ENCODE measurements around the gene PCDH15. TPM values are rescaled to one million over a fixed set of nuclear protein-coding genes. Genes with fewer than 3 reads are reported as not detected.

Gene PCDH15
- total RNA-seq, 1 donor from 2014 or later = 21.7 TPM

DNA sequence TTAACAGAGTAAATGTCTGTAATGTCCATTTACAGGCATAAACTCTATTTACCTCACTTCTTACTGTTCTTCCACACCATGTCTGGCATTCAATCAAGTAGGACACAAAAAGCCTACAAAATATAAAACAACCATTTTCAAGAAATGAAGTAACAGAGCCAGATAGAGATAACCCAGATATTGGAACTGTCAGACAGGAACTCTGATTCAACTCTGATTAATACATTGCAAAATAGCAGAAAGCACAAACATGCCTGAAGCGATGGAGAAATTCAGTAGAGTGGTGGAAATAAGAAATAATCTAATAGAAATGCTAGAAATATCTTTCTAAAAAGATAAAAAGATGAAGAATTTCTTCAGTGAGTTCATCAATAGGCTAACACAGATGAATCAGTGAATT is 964.4 kb downstream of the PCDH15 start:
- Mint-ChIP-seq H3K27me3 (ENCODE audit: low read depth) (no peaks in the 10 kb centered on the region), H3K27ac (ENCODE audit: unreplicated experiment) (no peak overlapping the region), H3K4me1 (no peaks in the 10 kb centered on the region), H3K9me3 (no peaks in the 10 kb centered on the region), H3K36me3 (ENCODE audit: low read depth) (no peaks in the 10 kb centered on the region), H3K4me3 (no peak overlapping the region)
- TF ChIP-seq, protein P1, sequence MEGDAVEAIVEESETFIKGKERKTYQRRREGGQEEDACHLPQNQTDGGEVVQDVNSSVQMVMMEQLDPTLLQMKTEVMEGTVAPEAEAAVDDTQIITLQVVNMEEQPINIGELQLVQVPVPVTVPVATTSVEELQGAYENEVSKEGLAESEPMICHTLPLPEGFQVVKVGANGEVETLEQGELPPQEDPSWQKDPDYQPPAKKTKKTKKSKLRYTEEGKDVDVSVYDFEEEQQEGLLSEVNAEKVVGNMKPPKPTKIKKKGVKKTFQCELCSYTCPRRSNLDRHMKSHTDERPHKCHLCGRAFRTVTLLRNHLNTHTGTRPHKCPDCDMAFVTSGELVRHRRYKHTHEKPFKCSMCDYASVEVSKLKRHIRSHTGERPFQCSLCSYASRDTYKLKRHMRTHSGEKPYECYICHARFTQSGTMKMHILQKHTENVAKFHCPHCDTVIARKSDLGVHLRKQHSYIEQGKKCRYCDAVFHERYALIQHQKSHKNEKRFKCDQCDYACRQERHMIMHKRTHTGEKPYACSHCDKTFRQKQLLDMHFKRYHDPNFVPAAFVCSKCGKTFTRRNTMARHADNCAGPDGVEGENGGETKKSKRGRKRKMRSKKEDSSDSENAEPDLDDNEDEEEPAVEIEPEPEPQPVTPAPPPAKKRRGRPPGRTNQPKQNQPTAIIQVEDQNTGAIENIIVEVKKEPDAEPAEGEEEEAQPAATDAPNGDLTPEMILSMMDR (conservative IDR thresholded peaks at IDR 0.05) = no peak
- no peak for DNase-seq (ENCODE audit: low read depth, low spot score)

DNA sequence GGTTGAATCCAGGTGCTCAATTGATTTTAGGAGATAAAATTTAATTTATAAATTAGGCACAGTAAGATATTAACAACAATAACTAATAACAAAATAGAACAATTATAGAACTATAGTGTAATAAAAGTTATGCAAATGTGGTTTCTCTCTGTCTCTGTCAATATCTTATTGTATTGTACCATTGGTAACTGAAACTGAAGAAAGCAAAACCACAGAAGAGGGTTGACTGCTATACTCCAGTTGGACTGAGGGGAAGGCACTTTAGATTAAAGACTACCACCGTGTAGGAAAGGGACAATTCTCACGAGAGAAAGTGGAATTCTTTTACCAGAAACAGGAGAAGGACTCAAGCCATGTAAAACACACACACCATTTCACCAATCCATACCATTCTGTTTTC is 967.1 kb downstream of the PCDH15 start:
- no peaks in the 10 kb centered on the region for H3K9me3 Mint-ChIP-seq
- H3K36me3 Mint-ChIP-seq (ENCODE audit: low read depth) = no peaks in the 10 kb centered on the region
- H3K4me3 Mint-ChIP-seq = no peak overlapping the region
- no peaks in the 10 kb centered on the region for H3K4me1 Mint-ChIP-seq
- no peaks in the 10 kb centered on the region for H3K27me3 Mint-ChIP-seq (ENCODE audit: low read depth)
- H3K27ac Mint-ChIP-seq (ENCODE audit: unreplicated experiment) = no peak overlapping the region
- TF ChIP-seq, protein P1 (conservative IDR thresholded peaks at IDR 0.05) = no peak
- DNase-seq (ENCODE audit: low read depth, low spot score) = no peak

DNA sequence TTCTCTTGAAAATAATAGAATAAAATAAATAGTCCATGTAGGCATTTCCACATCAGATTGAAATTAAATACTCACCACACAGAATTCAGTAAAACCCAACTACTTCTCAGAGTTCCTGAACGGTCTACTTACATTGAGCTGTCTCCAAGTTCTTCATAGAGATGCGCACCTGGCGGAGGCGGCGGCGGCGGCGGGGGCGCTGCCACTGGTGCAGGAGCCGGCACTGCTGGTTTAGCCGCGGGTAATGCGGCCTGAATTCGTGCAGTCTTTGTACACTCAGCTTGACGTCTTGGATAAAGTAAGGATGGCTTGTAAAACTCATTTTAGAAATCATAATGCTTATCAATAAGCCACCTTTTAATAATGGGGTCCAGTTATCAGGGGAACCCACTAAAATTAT is 973.8 kb downstream of the PCDH15 start:
- DNase-seq (ENCODE audit: low read depth, low spot score) = no peak
- Mint-ChIP-seq H3K27me3 (ENCODE audit: low read depth) (no peaks in the 10 kb centered on the region), H3K27ac (ENCODE audit: unreplicated experiment) (no peak overlapping the region), H3K36me3 (ENCODE audit: low read depth) (peaks cover 3% of the 10 kb centered on the region), H3K4me3 (no peak overlapping the region), H3K4me1 (no peaks in the 10 kb centered on the region), H3K9me3 (no peaks in the 10 kb centered on the region)
- TF ChIP-seq, protein P1 (conservative IDR thresholded peaks at IDR 0.05) = no peak

DNA sequence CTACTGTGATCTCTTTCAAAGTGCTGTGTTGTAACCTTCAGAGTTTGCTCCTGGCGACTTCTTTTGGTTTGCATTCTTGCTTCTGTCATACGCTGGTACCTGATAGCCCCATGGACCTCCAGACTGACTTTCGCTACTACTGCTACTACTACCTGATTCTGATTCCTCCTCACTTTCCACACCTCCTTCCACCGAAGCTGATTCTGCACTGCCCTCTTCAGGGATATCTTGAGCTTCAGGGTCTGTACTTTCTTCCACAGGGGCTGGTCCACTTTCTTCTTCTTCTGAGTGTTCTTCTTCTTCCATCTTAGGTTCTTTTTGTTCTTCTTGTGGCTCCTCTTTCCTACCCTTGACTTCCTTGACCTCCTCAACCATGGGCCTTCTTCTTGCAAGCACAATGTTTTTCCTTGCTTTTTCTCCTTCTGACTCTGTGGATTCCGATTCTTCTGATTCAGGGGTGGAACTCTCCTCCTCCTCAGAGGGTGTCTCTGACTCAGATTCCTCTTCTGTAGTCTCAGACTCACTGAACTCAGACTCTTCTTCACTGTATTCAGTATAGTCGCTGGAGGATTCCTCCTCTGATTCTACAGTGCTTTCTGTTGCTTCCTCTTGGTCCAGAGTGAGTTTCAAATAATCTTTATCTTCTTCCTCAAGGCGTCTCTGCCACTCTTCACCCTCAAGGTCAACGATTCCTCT is 992.2 kb downstream of the PCDH15 start:
- H3K4me3 Mint-ChIP-seq = no peak overlapping the region
- no peaks in the 10 kb centered on the region for H3K27me3 Mint-ChIP-seq (ENCODE audit: low read depth)
- peaks cover 5% of the 10 kb centered on the region for H3K9me3 Mint-ChIP-seq
- H3K36me3 Mint-ChIP-seq (ENCODE audit: low read depth) = peaks cover 15% of the 10 kb centered on the region
- no peak for DNase-seq (ENCODE audit: low read depth, low spot score)
- H3K27ac Mint-ChIP-seq (ENCODE audit: unreplicated experiment) = no peak overlapping the region
- no peaks in the 10 kb centered on the region for H3K4me1 Mint-ChIP-seq
- TF ChIP-seq, protein P1 (conservative IDR thresholded peaks at IDR 0.05) = no peak

- Mint-ChIP-seq H3K27ac (ENCODE audit: unreplicated experiment) (no peak overlapping the region), H3K27me3 (ENCODE audit: low read depth) (no peaks in the 10 kb centered on the region), H3K36me3 (ENCODE audit: low read depth) (no peaks in the 10 kb centered on the region), H3K4me1 (no peaks in the 10 kb centered on the region), H3K9me3 (peaks cover 2% of the 10 kb centered on the region), H3K4me3 (no peak overlapping the region)
- DNase-seq (ENCODE audit: low read depth, low spot score) = no peak
- TF ChIP-seq, protein P1 (conservative IDR thresholded peaks at IDR 0.05) = peak; percentile 46
These were observed 1014.7 kb downstream of the PCDH15 start for GRCh38 chr10:53786236-53786900.

All from neural crest cell (in vitro differentiated cells).